ENCODE results near the gene C19orf38.

GRCh38 chr19:10802479-10802878 is 45.7 kb upstream of the C19orf38 start:
- TF ChIP-seq CTCF (conservative IDR thresholded peaks at IDR 0.05; ENCODE audit: low read length) (no peak), EZH2phosphoT487 (IDR thresholded peaks at IDR 0.05; ENCODE audit: borderline replicate concordance) (no peak)

Measured in Loucy (cell line).